HG02763 (cell line): Measurements from ENCODE around the gene LTK.

ENCODE experiments used
- ATAC-seq: cut with Tn5 transposase; IDR thresholded peaks from one replicate; pipeline ENCODE4 v1.9.1; 2021; ENCODE audit warnings: mild to moderate bottlenecking, moderate library complexity; ENCODE audit not compliant: unreplicated experiment

LTK gene

DNA sequence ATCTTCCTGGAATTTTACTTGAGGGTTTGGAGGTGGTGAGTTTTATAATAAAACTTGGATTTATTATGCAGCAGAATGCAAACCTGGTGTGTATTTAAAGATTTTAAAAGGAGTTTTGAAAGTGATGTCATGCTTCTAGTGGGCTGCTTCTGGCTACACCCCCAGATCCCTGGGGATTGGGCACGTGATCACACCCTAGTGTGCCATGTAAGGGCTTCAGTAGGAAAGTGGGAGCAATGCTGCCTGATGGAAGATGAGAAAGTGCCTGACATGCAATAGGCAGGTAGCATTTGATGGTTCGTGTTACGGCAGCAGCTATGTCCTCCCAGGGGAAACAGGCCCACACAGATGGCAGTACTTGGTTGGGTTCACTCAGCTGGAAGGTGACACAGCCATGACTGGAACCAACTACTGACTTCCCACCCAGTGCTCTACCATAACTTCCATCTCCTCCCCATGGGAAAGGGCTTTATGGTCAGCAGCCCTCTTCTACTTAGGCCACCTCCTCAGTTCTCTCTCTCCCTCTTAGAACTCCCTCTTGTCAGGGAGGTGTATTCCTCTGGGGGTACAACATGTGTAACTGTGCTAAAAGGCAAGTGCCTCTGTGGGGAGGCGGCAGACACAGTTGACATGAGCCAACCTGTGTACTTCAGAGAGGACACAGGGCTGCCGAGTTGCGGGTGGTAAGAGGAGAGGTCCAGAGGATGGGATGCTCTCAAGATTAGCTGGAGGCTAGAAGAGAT is 14.3 kb downstream of the LTK start:
- ATAC-seq, result no peak

DNA sequence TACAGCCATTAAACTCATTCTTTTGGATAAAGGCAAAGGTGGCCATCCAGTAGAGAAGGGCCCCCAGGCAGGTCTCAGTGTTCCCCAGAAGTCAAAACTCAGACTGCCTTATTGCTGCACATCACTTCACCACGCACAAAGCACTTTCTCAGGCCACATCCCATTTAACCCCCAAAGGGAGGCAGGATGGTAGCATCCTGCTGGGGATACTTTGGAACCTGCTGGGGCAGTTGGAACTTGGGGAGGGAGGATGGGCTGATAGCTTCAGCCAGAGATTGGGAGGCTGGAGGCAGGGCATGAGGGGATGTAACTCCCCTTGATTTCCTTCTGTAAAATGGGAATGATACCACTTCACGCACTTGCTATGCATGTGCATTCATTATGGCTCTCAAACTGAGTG is 15.0 kb downstream of the LTK start:
- no peak for ATAC-seq

DNA sequence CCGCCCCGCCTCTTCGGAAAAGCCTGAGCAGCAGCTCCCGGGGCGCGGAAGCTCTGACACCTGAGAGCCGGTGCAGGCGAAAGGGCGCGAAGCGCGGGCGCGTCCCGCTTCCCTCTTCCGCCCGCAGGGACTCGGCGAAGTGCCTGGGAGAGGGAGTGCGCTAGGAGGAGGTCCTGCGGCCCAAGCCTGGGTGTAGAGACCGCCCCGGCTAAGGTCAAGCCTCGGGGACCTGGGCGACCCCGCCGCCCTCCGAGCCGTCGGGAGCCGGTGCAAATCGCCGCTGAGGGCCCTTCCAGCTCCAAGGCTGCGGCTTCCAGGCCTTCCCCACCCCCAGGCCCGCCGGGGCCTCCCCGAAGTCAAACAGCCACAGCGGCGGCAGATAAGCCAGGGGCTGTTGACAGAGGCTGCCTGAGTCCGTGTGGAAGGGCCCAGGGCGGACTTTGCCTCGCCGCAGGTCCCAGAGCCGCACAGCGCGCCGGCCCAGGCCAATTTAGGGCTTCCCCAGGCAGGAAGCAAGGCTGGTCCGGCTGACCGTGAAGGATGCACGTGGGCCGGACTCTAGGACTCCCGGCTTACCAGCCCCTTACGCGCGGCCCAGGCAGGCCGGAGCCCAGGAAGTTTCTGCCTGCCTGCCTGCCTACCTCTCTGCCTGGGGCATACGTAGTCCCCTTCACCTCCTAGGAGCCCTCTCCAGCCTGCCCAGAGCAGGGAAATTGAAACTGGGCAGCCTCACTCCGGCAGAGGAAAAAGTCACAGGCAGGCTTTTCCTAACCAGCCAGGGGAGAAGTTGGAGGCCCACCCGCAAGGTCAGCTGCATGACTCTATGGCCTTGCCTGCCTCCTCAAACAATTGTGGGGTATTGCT is 17.7 kb downstream of the LTK start:
- ATAC-seq, result no peak

DNA sequence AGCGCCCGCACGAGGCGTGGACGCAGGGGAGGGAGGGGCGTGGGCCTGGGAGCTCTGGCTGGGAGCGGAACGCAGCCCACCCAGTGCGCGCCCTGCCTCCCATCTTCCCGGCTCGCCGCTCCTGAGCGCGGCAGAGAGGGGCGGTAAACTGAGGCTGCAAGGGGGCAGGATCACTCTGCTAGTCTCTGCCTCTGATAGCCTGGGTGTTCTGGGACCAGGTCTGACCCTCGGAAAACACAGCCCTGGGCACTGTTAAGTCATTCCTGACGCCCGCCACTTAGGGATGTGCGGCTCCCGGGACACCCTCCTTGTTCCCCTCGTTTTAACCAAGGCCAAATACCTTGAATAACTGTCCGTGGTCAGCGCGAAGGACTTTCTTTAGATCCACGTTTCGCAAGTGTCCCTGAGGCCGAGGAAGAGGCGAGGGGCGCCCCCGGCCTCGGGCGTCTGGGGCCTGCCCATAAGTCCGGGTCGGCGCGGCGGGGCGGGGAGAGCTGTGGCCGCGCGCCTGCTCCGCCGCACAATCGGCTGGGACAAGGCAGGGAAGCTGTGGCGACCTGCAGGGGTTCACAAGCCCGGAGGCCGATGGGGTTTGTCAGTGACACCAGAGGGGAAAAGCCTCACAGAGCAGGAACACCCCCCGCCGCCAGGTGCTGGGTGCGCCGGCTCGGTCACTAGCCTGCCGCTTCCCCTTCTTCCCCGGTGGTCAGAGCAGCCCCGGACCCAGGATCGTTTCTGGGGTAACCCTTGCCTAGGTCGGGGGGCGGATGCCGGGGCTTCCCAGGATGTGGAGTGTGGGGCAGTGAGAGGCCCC is 18.5 kb downstream of the LTK start:
- ATAC-seq, result no peak

DNA sequence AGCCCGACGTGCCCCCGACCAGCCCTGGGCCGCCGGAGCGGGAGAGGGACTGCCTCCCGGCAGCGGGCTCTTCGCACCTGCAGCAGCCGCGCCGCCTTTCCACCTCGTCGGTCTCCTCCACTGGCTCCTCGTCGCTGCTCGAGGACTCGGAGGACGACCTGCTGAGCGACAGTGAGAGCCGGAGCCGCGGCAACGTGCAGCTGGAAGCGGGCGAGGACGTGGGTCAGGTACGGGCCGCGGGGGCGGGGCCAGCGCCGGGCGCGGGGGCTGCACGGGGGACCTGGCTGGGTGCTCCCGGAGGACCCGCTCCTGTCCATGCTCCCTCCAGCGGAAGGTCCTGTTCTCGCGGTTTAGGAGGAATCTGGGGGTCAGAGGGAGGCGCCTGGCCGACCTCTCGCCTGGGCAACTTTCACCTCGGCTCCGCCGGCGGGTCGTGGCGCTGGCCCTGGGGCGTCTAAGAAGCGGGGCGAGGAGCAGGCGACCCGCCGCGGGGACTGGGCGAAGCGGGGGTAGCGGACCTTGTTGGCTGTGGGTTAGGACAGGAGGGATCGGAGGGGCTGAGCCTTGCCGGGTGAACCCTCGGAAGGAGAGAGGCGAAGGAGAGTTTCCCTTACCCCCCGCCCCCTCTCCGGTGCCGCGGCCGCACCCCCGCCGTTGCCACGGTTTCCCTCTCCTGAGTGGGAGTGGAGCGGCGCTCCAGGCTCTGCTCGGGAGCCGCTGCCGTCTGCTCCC is 19.3 kb downstream of the LTK start:
- ATAC-seq, result peak; percentile 11

DNA sequence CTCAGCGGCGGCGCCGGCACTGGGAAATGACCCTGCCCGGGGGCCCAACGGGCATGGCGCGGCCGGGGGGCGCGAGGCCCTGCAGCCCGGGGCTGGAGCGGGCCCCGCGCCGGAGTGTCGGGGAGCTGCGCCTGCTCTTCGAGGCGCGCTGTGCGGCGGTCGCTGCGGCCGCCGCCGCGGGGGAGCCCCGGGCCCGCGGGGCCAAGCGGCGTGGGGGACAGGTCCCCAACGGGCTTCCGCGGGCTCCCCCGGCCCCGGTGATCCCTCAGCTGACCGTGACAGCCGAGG is 19.8 kb downstream of the LTK start:
- no peak for ATAC-seq

DNA sequence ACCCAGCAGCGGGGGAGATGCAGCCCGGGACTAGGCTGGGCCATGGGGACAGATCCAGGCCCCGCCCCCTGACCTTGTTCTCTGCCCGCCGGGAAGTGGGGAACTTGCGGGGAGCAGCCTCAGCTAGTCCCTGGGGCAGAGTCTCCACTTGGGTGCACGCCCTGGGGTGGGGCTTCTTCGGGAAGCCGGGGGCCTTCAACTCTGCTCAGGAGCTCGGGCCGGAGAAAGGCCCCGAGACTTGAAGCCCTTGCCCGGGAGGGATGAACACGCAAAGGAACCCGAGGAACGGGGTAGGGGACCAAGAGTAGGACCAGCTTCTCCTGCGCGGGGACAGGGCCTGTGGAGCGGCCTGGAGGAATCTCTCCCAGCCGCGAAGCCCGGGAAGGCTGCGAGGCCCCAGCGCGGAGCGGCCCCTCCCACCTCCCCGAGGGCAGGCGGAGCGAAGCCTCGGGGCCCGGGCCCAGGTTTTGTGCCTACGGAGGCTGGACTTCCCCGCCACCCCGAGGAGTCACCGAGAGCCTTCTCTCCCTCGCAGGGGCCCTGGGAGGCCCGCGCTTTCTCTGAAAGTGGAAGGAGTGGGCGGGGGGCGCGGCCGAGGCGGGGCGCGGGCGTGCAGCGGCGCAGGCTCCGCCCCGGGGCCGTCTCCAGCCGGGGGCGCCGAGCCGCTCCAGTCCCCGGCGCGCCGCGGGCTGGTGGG is 20.3 kb downstream of the LTK start, which contains the start of gene ITPKA:
Gene ITPKA, plus strand, starts transcription at position 670 of the 697 bp plus-strand sequence. CDS start 54 bp downstream, outside the sequence.
- peak; percentile 79 for ATAC-seq

DNA sequence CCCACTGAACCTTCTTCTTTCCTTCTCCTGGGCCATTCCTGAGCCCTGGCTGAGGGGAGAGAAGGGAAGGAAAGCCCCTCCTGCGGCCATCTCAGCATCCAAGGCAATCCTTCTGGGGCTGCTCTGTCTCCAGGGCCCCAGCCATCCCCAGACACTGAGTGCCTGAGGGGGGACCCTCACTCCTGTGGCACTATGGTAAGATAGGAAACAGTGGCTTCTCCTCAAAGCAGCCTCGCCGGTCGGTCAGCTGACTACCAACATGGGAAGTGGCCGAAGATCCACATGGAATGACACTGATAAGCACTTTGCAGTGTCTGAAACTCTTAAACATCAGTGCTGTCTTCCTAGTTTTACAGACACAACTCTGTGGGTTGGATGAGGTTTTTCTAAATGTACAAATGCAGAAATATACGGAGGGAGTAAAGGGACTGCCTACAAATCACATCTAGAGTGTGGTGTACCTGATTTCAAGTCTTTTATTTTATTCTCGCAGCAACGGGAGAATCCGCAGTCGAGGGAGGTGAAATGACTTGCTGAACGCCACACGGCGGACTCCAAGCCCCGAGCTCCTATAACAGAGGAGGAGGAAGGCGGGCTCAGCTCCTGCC is 20.9 kb downstream of the LTK start:
- no peak for ATAC-seq

DNA sequence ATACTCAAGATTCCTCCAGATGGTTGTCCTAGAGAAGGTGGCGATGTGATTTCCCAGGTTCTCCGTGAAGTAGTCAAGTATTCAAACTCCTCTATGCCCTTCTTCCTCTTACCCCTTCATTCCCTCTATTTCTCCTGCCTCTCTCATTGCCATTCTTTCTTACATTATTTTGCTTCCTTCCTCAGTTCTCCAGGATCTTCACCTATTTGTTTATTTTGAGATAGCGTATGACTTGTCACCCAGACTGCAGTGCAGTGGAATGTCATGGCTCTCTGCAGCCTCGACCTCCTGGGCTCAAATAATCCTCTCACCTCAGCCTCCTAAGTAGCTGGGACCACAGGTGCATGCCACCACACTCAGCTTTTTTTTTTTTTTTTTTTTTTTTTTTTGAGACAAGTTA is 21.7 kb downstream of the LTK start:
- no peak for ATAC-seq

DNA sequence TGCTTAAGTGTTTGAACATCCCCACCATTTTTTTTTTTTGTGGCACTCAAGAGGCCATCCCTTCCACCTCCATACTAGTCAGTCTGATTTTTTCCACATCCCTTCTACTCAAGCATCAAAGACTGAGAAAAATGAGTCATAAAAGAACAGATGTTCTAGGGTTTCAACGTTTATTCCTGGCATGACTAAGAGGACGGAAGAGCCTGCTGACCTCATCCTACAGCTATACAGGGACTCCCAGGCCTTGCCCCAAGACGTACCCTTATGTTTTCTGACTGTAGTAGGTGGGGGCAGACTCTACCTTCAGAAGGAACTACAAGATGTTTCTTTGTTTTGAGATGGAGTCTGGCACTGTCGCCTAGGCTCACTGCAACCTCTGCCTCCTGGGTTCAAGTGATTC is 23.3 kb downstream of the LTK start:
- ATAC-seq, result no peak

DNA sequence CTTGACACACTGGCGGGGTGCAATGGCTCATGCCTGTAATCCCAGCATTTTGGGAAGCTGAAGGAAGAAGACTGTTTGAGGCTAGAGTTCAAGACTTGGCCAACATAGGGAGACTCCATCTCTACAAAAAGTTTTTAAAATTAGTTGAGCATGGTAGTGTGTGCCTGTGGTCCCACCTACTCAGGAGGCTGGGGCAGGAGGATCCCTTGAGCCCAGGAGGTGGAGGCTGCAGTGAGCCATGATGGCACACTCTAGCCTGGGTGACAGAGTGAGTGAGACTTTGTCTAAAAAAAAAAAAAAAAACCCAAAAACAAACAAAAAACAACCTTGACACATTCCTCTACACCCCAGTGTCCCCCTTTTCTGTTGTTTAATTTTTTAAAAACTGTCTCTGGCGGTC is 24.0 kb downstream of the LTK start:
- ATAC-seq, result no peak

DNA sequence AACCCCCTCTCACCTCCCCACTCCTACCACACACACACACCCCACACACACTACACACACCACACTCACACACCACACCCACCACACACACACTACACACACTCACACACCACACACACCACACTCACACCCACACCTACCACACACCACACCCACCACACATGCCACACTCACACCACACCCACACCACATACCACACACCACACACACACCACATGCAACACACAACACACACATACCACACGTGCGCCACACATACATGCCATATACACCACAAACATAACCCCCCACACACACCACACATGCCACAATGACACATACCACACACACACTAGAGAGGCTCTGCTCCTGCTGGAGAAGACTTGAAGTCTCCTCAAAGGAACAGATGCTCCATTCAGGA is 25.8 kb downstream of the LTK start:
- no peak for ATAC-seq

DNA sequence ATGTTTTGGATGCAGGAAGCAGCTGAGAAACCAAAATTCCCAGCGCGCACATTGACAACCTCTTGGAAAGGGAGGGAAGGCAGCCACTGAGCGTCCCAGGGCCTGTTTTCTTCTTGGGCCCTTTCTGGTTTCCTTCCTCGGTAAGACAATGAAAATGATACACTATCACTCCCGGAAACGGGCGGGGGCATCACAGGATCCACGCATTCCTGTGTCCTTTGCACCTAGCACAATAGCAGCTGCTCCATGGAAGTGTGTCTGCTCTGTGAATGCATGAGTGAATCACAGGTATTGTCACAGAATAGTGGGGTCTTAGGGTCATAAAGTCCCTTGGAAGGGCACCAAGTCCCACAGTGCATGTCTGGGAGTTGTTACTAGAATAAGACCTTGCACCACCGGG is 26.2 kb downstream of the LTK start:
- ATAC-seq, result no peak

DNA sequence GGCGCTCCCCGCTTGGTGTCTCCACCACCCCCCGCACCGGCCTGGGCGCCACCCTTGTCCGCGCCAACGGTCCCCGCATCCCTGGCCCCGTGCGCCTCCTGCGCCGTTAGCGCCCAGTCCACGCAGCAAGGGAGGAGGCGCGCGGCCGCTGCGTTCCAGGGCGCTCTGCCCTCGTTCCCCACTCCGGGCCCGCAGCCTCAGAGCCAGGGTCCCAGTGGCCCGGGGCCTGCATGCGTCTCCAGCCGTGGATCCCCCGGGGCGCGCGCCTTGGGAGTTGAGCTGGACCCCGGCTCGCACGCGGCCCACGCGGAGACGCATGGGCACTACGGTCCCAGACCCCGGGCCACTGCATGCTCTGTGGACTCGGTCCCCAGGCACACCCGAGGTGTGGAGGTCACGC is 27.3 kb downstream of the LTK start:
- ATAC-seq, result no peak

DNA sequence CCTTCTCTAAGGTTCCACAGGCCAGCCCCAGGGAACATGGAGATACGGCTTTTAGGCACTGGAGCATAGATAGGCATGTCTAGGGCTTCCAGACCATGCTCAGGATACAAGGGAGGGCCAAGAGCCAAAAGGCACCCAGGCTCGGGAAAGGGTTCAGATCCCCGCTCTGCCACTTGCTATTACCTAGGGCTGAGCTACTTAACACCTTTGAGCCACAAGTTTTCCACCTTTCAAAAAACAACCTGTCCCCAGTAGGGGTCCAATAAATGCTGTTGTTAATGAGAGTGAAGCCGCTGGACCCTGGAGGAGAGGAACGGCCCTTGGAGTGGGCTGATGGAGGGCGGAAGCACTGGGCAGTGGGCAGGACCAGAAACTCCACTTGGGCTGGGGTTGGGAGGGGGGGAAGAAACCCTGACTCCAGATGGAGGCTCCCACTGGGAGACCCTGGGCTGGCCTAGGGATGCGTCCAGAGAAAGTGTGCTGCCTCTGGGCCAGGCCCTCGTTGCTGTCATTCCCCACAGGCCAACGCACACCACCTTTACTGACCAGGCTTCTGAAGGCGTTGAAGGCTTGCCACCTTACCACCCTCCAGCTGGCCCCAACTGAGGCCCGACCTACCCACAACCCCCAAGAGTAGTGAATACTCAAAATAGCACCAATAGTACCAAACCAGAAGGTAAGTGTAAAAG is 28.5 kb downstream of the LTK start:
- ATAC-seq, result no peak

DNA sequence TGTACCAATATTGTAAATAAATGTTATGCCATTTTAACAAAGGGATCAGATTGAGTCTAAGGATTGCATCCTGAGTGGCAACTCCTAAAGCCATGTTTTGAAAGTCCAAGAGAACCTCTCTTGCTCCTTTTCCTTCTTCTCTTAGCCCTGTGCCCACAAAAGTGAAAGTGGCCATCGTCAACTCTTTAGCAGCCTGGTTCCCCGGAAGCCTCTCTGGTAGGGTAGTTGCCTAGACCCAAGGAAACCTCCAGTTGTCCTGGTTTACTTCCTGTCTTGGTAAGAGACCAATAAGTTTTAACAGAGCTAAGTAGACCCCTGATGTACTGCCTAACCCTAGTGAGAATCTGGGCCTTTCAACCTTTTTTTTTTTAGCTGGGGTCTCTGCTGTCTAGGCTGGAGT is 30.1 kb downstream of the LTK start:
- ATAC-seq, result no peak

DNA sequence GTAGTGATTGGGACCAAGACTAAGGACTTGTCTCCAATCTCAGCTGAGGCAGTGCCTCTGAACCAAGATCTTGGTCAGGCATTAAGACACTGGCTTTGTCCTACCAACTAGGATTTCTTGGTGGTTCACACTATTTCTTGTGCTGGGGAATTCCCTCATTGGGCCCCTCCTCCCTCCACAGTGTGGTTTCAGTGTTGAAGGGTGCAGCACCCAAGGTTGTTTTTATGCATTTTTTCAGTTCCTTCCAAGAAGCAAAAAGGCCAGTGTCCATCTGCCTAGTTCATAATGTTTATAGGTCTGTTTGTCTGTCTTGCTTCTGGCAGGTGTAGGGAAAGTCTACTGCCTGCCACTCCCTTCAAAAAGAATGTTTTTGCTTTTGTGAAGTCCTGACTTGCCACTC is 30.5 kb downstream of the LTK start:
- ATAC-seq, result peak; percentile 74

DNA sequence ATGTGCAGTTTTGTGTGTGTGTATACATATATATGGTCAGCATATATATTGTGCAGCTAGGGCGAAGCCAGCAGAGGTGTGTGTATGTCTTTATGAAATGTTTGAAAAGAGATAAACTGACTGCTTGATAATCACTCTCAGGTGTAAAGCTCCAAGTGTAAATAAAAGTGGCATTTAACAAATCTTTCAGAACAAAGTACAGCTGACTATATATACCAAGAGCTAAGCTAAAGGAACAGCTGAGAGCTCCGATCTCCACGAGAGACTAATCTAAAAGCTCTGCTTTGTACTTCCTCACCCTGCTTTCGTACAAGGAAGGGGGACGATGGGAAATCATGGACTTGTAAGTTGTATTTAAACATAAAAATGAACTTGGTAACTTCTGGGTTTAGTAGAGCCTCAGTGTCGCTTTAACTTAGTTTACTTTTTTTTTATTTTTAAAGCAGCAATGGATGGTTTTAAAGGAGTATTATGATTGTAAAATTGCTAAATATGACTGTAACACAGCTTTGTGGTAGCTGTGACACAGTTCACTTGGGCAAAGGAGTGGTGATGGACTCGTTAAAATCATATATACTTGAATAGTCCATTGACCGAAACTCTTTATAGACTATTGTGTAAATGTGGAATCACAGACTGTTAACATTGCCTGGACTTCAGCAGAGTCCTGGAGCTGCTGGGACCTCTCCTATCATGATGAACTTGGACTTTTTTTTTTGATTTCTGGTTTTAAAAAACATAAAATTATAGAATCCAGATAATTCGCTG is 31.3 kb downstream of the LTK start:
- no peak for ATAC-seq
